Left cardiac atrium (tissue), 4 donors: ENCODE results near the gene DOCK6. TPM values are rescaled to one million over a fixed set of nuclear protein-coding genes. Genes with fewer than 3 reads are reported as not detected.

ENCODE experiments used
- ATAC-seq, 2 donors: fragments of 200-7000 bp; cut with Tn5 transposase; one replicate each; pipeline ENCODE4 v1.9.1; 2020; ENCODE audit warnings: mild to moderate bottlenecking in 2 of 2, moderate library complexity in 2 of 2
- DNase-seq: peaks from one replicate; pipeline ENCODE4 v3.0.0-alpha.2; 2020
- intact Hi-C, 2 donors: fragments of 100-400 bp; cut with DNase I; formaldehyde crosslinking; loops; one replicate each; pipeline versions ENCODE4 v1.14.1 to v1.15.1; 2022 to 2023
- total RNA-seq, 2 donors: library from RNA; stranded (reverse); fragmentation: NEBNext Ultra II Directional; extraction: Animal tissue kit (Norgen Biotek cat#: 25700); gene quantifications; one replicate each; pipeline ENCODE4 v1.2.1, GENCODE V29; 2021
- donor health status: DM: no; HTN: yes; CAD: no.
- donor health status: DM: no; HTN: yes; CAD: no; lungs with severe emphysema.
- donor health status: DM: yes; HTN: yes; CAD: no.
- donor health status: Dilated cardiomyopathy.

The DOCK6 gene
- total RNA-seq, 2 donors from 2014 or later = 37.5 to 61.1 TPM

DNA sequence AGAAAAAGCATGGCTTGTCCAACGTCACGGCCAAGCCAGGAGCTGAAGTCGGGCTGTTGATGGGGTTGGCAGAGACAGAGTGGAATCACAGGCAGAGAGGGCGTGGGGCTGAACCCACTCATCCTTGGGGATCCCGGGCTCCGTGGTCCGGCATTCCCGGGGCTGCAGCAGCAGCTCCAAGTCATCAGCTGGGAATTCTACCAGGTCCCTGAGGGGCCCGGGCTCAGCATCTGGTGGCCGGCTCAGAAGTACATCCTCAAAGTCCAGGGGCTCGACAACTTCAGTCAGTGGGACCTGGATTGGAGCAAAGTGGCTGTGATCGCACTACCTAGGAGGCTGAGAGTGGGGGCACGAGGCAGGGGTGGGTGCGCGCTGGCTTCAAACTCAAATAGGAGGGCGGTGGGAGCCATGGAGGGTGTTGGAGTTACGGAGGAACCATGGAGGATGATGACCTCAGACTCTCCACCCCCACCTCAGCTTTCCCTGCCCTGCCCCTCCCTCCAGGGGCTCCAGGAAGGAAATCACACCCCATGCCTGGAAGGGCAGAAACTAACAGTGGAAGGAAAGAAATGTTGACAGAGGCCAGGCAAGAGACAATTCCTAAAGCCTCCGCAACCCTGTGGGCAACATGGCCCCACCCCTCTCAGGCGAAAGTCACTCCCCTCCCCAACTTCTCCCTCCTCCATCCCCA is 9.5 kb downstream of the DOCK6 start:
- ATAC-seq = peak in 1 of 2 donors; percentile 38
- intact Hi-C loops = no loop called here
- no peak for DNase-seq

DNA sequence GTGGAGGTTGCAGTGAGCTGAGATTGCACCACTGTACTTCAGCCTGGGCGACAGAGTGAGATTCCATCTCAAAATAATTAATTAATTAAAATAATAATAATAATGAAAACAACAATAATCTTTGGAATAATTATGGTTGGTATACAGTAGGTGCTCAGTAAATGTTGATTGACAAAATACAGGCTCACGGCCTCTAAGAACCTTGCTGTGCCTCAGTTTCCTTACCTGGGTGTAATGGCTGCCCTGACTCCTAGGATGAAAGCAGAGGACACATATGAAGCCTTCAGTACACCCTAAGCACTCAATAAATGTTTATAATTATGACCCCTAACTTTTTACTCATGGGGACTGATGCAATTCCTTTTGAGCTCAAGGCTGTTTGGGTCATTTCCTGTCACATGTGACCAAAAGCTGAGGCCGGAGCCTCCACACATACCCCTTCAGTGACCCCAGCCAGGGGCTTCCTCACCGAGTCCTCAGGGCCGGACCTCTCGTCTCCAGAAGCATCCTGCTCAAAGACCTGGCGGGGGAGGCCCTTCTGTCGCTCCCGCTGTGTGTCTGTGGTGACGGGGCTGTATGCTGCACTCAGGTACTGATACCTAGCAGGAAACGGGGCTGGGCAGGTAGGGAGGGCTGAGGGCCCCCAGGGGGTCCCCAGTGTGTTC is 10.5 kb downstream of the DOCK6 start:
- ATAC-seq (no peak), DNase-seq (no peak)
- intact Hi-C loops = no loop called here

DNA sequence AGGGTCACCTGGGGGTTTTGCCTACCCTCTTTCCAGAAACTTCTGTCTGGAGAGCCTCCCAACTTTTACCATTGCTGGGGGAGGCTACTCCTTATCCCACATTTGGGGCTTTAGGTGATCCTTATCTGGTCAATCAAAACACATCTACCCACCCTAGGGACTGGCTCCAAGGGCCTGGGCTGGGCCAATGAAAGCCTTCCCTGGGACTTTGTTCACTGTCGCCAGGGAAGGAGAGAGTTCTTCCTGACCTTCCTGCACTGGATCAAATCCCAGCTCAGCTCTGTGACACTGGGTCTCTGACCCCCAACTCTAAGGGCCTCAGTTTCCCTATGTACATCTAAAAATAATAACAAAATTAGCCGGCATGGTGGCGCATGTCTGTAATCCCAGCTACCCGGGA is 11.1 kb downstream of the DOCK6 start:
- no peak for DNase-seq
- intact Hi-C loops = no loop called here
- no peak for ATAC-seq

DNA sequence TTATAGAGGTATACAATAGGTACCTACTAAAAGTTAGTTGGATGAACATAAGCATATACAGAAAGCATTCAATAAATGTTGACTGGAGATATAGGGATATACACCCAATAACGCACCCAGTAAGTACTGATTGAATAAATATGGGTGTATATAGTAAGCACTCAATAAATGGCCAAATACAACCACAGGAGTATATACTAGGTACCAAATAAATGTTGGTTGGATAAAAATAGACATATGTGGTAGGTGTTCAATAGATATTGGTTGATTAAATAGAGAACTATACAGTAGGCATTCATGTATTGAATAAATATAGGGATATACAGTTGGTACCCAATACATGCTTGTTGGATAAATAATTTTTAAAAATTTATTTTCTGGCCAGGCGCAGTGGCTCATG is 13.5 kb downstream of the DOCK6 start:
- intact Hi-C loops = no loop called here
- DNase-seq (no peak), ATAC-seq (no peak)

DNA sequence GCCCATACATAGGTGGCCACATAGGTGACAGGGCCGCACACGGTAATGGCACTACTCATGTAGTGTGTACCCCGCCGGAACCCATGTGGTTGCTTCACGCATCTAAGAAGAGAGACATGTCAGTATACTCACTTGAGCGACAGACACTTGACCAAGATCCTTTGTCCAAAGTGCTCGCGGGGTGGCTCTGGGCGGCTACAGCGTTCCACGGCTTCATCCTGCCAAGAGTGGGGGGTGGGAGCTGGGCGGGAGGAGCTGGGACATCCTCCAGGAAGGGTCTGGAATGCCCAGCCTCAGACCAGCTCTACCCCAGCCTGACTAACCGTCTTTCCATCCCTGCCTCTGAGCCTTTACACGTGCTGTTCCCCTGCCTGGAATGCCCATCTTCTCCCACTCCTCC is 14.4 kb downstream of the DOCK6 start:
- intact Hi-C loops = no loop called here
- no peak for DNase-seq
- no peak for ATAC-seq

DNA sequence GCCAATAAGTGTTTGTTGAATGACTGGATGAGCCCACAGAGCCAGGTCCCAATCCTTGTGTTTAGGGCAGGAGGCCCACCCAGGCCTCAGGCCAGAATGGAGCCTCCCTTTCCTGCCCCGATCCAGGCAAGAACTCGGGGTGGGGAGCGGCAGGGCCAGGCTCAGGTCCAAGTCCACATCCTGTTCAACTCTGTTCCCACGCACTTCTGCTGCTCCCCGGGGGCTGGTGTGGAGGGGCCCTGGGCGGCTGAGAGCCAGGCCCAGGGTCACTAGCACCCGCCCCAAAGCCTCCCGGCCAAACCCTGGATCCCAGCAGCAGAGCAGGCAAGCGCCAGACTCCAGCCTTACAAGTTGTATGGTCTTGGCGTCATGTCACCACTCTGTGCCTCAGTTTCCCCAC is 14.9 kb downstream of the DOCK6 start:
- intact Hi-C loops = no loop called here
- DNase-seq = peak; percentile 92
- peak; percentile 66 to 75 for ATAC-seq

DNA sequence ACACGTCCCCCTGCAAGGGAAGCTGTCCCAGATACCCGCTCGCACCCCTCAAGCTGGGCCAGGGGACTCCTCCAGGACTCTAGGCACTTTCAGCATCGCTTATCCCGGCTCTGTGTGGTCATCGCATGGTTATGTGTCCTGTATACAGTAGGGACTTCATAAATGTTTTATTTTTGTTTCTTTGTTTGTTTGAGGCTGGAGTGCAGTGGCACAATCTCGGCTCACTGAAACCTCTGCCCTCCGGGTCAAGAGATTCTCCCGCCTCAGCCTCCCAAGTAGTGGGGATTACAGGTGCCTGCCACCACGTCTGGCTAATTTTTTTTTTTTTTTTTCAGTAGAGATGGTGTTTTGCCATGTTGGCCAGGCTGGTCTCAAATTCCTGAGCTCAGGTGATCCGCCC is 15.4 kb downstream of the DOCK6 start:
- intact Hi-C loops = no loop called here
- DNase-seq (no peak), ATAC-seq (no peak)

DNA sequence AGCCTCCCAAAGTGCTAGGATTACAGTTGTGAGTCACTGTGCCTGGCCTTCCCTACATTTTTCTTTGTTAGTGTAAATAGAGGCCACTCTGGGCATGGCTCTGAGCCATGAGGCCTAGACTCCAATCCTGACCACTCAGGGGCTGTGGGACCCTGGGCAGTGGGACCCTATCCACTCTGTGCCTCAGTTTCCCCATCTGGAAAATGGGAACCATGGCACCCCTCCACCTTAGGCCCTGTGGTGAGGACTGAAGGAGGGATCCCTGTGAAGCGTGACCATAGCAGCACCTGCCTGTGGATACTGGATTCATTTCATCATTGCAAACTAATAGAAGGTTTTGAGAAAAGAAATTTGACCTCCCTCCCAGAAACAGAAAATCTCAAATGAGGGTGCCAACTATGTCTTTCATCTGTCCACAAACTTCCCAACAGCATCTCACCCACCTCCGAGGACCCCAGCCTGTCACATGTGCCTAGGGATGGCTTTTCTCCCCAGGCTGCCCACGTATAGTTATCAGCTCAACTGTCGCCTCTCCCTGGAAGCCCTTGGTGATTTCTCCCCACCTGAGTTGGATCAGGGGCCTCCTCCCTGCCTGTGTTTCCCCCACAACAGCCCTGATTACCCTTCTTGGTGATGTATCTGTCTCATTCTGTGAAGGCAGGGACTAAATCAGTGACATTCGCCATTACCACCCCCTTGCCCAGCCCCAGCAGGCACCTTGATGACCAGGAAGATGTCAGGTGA is 17.3 kb downstream of the DOCK6 start:
- no peak for ATAC-seq
- no peak for DNase-seq
- intact Hi-C loops = no loop called here

DNA sequence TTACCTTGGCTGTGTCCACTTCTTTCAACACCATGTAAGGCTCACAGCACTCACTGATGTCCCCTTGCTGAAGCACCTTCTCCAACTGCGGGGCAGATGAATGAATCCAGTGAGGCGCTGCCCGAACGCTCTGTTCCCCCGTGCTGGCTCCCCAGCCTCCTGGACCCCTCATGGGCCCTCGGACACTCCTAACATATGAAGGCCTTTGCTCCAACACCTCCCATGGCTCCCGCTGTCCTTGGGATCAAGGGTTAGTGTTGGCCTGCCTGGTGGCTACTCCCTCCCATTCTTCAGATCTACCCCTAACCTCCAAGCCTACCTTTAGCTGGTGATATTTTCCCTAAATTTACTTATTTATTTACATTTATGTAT is 18.5 kb downstream of the DOCK6 start:
- ATAC-seq (no peak), DNase-seq (no peak)
- intact Hi-C loops = no loop called here

DNA sequence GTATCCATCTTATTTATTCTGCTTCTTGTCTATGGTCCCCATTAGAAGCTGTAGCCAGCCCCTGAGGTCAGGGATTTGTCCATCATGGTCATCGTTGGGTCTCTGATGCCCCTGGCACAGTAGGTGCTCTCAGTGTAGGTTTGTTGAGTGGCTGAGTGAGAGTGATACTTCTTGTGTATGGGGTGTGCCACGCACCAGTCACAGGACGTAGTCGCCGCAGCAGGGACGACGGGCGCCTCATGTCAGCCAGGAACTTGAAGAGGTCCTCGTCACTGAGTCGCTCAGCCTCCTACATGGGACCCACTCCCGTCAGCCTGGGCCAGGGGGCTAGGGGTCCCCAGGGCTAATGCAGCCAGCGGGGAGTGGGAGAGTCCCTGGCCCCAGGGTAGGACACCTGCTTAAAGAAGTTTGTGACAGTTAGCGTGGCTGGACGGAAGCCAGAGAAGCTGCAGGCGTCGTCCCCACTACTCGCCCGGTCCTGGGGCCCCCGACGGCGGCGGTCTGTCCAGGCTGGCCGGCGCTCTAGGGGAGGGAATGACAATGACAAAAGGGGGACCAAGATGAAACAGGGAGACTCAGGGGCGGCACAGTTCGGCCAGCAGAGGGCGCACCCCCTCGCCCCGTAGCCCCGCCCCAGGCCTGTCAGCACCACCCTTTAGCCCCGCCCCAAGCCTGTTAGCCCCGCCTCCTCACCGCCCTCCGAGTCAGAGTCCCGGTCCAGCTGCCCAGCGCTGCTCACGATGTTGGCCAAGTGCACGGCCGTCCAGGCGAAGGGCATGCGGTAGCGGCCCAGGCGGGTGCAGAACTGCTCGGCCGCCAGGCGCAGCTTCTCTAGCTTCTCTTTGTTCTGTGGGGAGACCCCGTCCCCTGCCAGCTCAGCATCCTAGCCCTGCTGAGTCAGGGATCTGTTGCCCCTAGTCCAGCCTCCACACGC is 19.2 kb downstream of the DOCK6 start:
- DNase-seq (peak; percentile 95), ATAC-seq (peak; percentile 85 to 92)
- intact Hi-C loops = no loop called here

DNA sequence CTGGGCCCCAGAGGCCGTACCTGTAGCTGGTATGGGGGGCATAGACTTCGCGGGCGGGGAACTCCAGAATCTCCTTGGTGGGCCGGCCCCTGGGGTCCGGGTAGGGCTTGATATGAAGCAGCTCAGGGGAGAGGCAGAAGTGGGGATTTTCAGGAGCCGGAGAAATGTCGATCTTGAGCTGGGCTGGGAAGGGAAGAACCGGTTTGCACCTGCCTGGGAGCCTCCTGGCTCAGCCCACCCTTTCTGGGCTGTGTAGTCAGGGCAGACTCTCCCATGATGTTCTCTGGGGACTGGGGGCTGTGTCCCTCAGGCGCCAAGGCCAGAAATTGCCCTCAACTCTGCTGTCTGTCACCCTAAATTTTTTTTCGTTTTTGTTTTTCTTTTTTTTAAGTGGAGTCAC is 20.3 kb downstream of the DOCK6 start:
- intact Hi-C loops = no loop called here
- no peak for ATAC-seq

DNA sequence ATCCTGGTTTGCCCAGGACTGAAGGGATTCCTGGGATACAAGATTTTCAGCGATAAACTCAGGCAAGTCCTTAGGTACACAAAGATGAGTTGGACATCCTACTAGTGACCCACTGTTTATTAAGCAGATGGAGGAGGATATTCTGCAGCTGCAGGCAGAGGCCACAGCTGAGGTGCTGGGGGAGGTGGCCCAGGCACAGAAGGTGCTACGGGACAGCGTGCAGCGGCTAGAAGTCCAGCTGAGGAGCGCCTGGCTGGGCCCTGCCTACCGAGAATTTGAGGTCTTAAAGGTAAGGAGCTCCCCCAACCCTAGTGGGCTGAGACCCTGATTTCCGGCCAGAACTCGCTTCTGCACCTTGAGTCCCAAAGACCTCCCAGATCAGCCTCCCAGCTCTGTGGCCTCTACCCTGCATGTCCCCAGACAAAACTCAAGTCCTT is 22.3 kb downstream of the DOCK6 start:
- DNase-seq (no peak), ATAC-seq (no peak)
- intact Hi-C loops = no loop called here

More for the DNA sequence above, 20.3 kb downstream of the DOCK6 start:
- DNase-seq = no peak

DNA sequence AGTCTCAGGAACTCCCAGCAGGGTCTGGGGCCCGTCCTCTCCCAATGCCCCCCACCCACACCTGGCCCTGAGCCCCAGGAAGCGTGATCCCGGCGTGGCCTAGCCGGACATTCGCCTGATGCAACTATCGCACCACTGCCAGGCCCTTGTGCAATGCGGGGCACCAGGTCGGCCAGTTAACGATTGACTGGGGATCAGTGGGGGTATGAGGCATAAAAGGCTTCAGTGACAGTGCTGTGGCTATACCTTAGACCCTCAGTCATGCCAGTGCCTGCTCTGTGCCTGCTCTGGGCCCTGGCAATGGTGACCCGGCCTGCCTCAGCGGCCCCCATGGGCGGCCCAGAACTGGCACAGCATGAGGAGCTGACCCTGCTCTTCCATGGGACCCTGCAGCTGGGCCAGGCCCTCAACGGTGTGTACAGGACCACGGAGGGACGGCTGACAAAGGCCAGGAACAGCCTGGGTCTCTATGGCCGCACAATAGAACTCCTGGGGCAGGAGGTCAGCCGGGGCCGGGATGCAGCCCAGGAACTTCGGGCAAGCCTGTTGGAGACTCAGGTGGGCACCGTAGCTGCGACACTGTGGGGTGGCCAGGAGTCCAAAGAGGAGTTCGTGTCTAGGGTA is 22.8 kb downstream of the DOCK6 start, which contains the start of gene ANGPTL8:
Gene ANGPTL8, plus strand, starts transcription at position 243 of the 624 bp plus-strand sequence. Its CDS starts 19 bp downstream, at position 262.
- intact Hi-C loops = no loop called here
- DNase-seq = no peak
- peak in 1 of 2 donors; percentile 12 for ATAC-seq

DNA sequence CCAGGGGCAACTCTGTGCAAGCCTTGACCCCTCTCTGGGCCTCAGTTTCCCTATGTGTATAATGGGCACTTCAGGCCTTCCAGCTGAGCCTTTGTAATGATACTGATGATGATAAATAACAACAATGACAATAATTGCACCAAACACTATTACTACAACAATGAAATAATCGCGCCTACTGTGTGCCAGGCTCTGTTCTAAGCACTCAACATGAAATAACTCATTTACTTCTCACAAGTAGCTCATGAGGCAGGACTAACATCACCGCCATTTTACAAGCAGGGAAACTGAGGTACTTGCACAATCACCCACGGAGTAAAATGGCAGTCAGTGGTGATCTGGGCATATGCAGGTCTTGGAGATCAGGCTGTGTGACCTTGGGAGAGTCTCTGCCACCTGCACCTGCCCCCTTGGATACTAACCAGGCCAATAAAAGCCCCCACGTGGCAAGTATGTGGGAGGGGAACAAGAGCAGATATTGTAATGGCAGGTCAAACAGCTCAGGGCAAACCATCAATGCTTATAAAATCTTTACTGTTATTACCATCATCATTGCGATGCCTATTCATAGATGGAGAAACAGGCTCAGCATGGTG is 23.4 kb downstream of the DOCK6 start:
- intact Hi-C loops = no loop called here
- no peak for ATAC-seq
- no peak for DNase-seq

DNA sequence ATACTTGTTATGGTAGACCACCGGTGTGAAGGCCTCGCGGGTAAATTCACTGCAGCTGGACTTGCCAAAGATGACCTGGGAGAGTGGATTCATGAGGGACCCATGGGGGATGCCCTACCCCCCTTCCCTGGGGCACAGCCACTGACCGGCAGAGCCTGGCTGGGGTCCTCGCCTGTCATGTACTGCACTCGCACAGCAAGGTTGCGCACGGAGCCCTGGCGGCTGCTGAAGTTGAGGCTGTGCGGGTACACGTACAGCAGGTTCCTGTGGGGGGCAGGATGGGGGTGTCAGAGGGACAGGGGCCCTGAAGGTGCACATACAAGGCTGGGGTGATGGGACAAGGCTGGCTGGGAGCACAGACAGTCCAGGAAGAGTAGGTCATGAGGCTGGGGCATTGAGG is 24.3 kb downstream of the DOCK6 start:
- intact Hi-C loops = no loop called here
- ATAC-seq = no peak

DNA sequence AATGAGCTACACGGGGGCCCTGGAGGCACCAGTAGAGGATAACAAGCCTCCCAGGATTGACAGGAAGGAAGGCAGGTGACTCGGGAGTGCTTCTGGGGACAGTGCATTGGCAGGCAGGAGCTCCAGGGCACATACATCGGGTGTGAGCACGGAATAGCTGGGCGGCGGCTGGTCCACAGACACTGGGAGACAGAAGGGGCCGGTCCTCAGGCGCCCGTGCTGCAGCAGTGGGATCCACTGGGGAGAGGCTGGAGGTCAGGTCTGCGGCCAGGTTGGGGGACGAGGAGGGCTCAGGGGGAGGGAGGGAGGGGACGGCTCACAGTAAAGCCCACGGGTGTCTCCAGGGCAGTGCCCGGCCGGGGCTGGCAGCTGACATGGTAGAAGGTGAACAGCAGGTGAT is 25.0 kb downstream of the DOCK6 start:
- ATAC-seq = no peak
- intact Hi-C loops = no loop called here

More for the DNA sequence above, 24.3 kb downstream of the DOCK6 start:
- no peak for DNase-seq

DNA sequence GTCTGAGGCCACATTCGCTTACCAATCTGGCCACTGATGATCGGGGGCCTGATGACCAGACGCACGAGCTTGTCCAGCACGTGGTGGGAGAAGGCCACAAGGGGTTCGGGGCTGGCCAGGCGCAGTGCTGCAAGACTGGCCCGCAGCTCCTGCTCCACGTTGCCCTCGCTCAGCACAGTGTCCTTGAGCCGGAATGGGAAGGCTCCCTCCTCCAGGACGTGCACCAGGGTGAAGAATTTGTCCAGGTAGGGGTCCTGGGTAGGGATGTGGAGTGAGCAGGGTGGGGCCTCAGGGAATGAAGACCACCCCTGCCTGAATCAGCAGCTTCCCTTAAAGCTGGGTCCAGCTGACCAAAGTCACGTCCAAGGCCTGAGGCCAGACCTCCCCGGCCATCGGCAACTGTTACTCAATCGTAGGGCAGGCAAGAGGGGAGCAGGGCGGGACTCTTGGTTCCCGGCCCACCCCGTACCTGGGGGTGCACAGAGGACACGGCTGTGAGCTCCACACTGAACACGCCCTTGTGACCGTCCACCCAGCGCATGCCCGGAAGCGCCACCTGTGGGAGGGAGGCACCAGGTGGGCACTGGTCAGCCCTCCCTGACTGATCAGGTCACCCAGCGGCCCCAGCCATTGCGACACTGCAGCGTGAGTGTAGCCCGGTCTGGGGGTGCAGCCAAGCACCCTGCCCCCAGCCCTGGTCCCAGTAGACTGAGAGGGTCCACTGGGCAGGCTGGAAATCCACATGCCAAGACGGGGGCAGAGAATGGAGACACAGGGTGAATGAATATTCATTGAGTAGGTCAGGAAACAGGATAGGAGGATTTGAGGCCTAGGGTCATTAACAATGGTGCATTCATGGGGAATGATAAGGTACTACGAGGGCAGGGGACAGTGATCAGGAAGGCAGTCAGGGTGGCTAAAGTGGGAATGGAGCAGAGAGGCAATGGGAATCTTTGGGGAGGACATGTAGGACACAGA is 25.7 kb downstream of the DOCK6 start:
- ATAC-seq (peak in 1 of 2 donors; percentile 40), DNase-seq (no peak)
- intact Hi-C loops = no loop called here

More for the DNA sequence above, 25.0 kb downstream of the DOCK6 start:
- no peak for DNase-seq
